Cardiac fibroblast (primary cell): ENCODE data around the gene DNAJC3.
"Not testable (repeated sequence)": the region's sequence is repeated elsewhere in the genome, so short reads cannot be mapped to it uniquely, and the experiment has no call there.

Experiments
- DNase-seq, 2 donors: peaks; one replicate each; pipeline versions ENCODE4 v3.0.0 to v3.0.0-alpha.2; 2010; ENCODE audit warnings: low read depth in 2 of 2
- H3K4me3 ChIP-seq, 2 donors: replicated peaks in 1 of 2; 1 replicate in 1 of 2; 2 replicates in 1 of 2; pipeline ENCODE4 v1.5.1; 2011; ENCODE audit warnings: low read depth in 2 of 2, low read length in 2 of 2, mild to moderate bottlenecking in 2 of 2, moderate library complexity in 1 of 2
- TF ChIP-seq, protein P1 (sequence below): IDR thresholded peaks from one replicate; pipeline ENCODE4 v1.5.1; 2011; ENCODE audit warnings: low read depth, mild to moderate bottlenecking, low read length, inconsistent platforms

The DNAJC3 gene

DNA sequence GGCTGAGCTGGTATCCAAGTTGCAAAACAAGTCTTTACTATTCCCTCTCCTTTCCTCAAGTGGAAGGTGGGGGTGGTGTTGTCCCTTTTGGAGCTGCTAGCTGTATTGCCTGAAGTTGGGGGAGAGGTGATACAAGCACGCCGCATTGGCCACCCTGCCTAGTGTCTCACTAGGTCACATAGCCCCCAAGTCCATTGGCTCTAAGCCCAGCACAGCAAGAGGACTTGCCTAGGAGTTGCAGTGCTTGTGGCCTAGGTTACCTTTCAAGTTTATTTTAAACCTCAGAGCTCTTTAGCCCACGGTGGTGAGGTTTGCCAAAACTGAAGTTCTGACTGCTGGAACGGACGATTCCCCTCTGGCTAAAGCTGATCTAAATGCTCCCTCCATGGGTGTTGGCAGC lies 5.3 kb upstream of the DNAJC3 start:
- H3K4me3 ChIP-seq: no peak overlapping the region
- TF ChIP-seq, protein P1, sequence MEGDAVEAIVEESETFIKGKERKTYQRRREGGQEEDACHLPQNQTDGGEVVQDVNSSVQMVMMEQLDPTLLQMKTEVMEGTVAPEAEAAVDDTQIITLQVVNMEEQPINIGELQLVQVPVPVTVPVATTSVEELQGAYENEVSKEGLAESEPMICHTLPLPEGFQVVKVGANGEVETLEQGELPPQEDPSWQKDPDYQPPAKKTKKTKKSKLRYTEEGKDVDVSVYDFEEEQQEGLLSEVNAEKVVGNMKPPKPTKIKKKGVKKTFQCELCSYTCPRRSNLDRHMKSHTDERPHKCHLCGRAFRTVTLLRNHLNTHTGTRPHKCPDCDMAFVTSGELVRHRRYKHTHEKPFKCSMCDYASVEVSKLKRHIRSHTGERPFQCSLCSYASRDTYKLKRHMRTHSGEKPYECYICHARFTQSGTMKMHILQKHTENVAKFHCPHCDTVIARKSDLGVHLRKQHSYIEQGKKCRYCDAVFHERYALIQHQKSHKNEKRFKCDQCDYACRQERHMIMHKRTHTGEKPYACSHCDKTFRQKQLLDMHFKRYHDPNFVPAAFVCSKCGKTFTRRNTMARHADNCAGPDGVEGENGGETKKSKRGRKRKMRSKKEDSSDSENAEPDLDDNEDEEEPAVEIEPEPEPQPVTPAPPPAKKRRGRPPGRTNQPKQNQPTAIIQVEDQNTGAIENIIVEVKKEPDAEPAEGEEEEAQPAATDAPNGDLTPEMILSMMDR: no peak
- DNase-seq: no peak

DNA sequence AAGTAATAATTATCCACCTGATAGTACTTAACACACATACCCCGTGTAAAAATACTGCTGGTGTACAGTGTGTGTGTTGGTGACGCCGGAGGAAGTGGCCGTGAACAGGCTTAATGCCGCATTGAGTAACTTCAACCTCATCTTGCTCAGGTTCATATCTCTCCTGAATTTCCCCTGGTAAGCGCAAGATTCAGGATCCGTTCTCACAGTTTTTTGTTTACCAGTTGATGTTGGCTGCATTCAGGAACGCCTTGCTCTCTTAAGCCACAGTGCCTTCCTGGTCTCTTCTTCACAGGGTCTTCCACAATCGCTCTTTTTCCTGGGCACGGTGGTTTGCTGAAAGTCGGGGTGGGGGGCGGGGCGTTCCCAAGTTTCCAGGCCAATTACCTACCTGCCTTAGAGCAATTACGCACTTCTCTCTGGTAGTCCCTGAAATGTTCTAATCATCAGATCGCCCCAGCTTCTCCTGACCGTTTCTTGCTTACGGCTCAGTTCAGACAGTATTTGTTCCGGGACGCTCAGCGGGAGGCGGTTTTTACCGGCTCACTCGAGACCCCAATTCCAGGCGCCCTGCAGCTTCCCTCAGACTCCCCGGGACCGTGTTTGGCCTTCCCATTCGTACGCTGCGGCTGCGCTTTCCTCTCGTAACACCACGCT lies 706 bp upstream of the DNAJC3 start:
- peak; percentile 46 to 50 for DNase-seq
- H3K4me3 ChIP-seq: peak overlapping the region; percentile 80 to 86
- TF ChIP-seq, protein P1: no peak

DNA sequence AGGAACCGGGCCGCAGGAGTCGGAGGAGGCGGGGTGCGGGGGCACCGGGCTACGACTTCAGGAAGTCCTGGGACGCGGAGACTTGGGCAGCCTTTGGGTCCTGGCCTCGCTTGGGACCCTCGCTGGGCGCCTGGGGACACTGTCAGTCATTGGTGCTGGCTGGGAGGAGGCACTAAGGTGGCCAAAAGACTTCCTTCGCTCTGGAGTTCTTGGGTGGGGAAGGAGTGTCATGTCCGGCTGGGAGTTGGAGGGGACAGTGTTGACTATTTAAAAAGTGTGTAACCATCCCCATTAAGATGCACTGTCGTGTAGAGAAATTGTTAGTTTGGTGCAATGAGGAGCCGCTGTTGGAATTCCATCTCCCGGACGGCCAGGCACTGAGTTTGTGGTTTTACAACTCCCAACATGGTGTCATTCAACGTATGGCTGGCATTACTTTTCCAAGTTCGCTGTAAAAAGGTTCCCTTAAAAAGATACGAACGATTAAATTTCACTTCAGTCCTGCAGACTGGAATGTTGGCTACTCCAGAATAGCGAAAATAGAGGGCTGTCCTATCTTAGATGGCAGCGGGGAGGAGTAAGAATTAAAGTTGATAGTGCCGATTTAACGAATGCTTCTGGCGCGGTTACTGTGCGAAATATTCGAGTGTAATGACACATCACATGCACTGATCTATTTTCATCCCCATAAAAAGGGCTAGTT lies 776 bp downstream of the DNAJC3 start:
- peak overlapping the region; percentile 87 to 94 for H3K4me3 ChIP-seq
- peak; percentile 17 to 34 for DNase-seq
- TF ChIP-seq, protein P1: no peak

DNA sequence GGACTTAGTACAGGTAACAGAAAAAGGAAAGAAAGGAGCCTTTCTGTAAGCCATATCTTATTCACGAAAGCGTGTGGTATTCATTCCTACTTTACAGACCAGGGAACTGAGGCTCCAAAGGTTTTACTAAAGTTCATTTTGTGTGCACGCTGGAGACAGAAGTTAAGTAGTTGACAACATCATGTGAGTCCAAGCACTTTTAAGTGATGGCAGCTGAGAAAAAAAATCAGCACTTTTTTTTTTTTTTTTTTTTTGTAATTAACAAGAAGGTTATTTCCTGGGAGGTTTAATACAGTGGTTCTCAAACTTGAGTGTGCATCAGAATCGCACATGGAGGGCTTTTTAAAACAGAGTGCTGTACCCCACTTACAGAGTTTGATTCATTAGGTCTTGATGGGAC lies 2.0 kb downstream of the DNAJC3 start:
- DNase-seq: no peak
- H3K4me3 ChIP-seq: peak overlapping the region; percentile 87 to 94
- TF ChIP-seq, protein P1: no peak

DNA sequence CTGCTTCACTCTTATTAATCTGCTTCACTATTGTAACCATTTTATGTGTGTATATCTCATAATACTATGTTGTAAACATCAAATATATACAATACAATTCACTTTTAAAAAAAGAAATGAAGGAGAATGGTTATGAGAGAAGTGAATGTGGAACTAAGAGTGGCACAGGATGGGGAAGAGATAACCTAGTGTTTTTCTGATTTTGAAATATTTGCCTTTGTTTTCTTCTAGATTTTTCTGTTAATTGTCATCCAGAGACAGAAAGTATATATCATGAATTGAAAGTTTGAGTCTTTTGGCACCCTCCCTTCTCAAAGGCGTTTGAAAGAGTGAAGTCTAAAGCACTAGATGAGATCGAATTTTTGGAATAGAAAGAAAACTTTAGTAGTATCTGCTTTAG lies 2.8 kb downstream of the DNAJC3 start:
- H3K4me3 ChIP-seq: no peak overlapping the region
- DNase-seq: no peak
- TF ChIP-seq, protein P1: no peak

DNA sequence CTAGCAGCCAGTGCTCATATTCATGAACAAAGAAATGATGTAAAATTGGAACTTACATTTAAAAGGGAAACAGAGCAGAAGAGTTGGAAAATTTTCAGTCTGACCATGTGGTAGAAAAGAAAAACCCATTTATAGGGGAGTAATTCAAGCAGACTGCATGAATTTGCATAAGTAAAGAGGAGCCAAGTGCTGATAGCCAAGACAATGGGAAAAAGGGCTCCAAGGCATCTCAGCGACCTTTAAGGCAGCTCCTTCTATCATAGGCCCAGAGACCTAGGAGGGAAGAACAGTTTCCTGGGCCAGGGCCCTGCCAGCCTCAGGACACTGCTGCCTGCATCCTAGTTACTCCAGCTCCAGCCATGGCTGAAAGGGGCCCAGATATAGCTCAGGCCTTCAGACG lies 7.5 kb downstream of the DNAJC3 start:
- no peak overlapping the region for H3K4me3 ChIP-seq
- TF ChIP-seq, protein P1: no peak
- no peak for DNase-seq

DNA sequence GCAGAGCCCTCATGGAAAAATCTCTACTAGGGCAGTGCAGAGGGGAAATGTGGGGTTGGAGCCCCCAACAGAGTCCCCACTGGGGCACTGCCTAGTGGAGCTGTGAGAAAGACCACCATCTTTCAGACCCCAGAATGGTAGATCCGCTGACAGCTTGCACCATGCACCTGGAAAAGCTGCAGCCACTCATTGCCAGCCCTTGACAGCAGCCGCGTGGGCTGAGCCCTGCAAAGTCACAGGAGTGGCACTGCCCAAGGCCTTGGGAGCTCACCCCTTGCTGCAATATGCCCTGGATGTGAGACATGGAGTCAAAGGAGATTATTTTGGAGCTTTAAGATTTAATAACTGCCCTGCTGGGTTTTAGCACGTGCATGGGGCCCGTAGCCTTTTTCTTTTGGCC lies 8.0 kb downstream of the DNAJC3 start:
- DNase-seq, H3K4me3 ChIP-seq: not testable (repeated sequence)
